ENCODE measurements around the gene TMEM9B.
"Not testable (repeated sequence)": the region's sequence is repeated elsewhere in the genome, so short reads cannot be mapped to it uniquely, and the experiment has no call there.

Gene TMEM9B

GRCh38 chr11:8971196-8971923 lies 7.1 kb upstream of the TMEM9B start:
- DNase-seq, result no peak

- no peak for DNase-seq
Measured at GRCh38 chr11:8967184-8967583, 2.9 kb upstream of the TMEM9B start.

GRCh38 chr11:8963569-8964323 lies 496 bp downstream of the TMEM9B start:
- DNase-seq, result peak; percentile 84

GRCh38 chr11:8962841-8963240 lies 1.4 kb downstream of the TMEM9B start:
- no peak for DNase-seq

GRCh38 chr11:8961401-8961800 lies 2.8 kb downstream of the TMEM9B start:
- DNase-seq, result no peak

GRCh38 chr11:8959546-8960166 lies 4.6 kb downstream of the TMEM9B start:
- DNase-seq, result peak; percentile 12

- DNase-seq, result no peak
Measured at GRCh38 chr11:8956860-8957259, 7.4 kb downstream of the TMEM9B start.

GRCh38 chr11:8948886-8949285 lies 15.4 kb downstream of the TMEM9B start:
- DNase-seq, result no peak

- DNase-seq, result no peak
Measured at GRCh38 chr11:8947230-8947943, 16.9 kb downstream of the TMEM9B start.

GRCh38 chr11:8942518-8943066 lies 21.6 kb downstream of the TMEM9B start, which contains the start of gene ASCL3:
ASCL3 (minus strand) TSS chr11:8943016; CDS start chr11:8938161, 4,855 bp downstream.
- DNase-seq, result no peak

- no peak for DNase-seq
Measured at GRCh38 chr11:8941341-8942103, 22.7 kb downstream of the TMEM9B start.

GRCh38 chr11:8937659-8938058 lies 26.6 kb downstream of the TMEM9B start:
- DNase-seq, result no peak

GRCh38 chr11:8937159-8937558 lies 27.1 kb downstream of the TMEM9B start:
- DNase-seq, result no peak

- DNase-seq, result not testable (repeated sequence)
Measured at GRCh38 chr11:8935789-8936188, 28.5 kb downstream of the TMEM9B start.

GRCh38 chr11:8934742-8935488 lies 29.3 kb downstream of the TMEM9B start:
- no peak for DNase-seq

GRCh38 chr11:8933931-8934330 lies 30.3 kb downstream of the TMEM9B start:
- no peak for DNase-seq

- no peak for DNase-seq
Measured at GRCh38 chr11:8932564-8933180, 31.6 kb downstream of the TMEM9B start, which contains the start of gene C11orf16. C11orf16 (minus strand) TSS chr11:8932947; CDS start chr11:8932308, 639 bp downstream.

- no peak for DNase-seq
Measured at GRCh38 chr11:8930456-8931175, 33.6 kb downstream of the TMEM9B start.

GRCh38 chr11:8928981-8929615 lies 35.1 kb downstream of the TMEM9B start:
- DNase-seq, result no peak
